ENCODE measurements around the gene KIAA1217.

Gene KIAA1217

DNA sequence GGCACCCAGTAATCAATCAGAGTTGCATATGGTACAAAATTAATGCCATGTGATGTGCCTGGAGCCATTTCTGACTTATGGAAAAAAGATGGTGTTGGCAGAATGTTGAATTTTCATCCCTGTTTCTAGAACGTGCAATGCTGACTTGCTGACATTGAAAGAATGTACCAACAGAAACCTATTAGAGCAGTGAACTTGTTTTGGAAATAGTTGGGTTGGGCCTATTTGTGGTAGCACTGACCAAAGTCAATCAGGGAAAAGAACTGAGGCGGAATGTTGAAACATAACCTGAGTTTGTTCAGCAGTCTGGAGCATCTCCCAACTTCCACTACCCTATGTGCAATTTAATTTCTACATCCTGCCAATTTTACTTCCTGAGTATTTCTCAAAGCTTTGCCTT, 11.7 kb upstream of the KIAA1217 start:
- in situ Hi-C loops (cut with HindIII; ENCODE audit: low pct_unique_long_range_greater_than_20kb, low sequenced_read_pairs) = no loop called here
- no peak for TF ChIP-seq JUND (IDR thresholded peaks at IDR 0.05; ENCODE audit: low read depth)

DNA sequence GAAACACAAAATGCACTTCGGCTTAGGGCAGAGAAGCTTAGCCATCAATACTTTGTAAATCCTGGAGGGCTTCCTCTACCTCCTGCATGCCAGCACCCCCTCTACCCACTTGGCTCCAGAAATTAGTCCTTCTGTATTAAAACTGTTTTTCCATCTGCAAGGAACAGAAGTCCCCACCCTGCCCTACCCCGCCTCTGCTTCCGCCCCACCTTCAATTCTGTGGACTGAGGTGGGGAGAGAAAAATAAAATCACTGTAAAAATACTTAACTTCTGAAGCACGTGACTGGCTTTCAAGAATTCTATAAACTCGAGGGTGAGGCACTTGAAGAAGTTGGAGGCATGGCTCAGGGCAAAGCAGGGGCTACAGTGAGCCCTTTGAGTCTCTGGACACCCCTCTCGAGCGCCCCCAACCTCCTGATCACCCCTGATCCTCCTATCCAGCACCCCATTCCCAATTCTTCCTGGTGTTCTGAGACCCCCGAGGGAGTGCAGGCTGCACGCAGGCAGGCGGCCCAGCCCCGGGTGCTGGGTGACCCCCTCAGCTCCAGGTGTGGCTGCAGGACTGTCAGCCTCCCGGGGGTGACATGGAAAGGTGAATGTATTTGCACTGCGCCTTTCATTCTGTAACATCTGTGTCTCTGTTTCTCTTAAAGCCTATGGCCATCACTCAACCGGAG, 7.3 kb upstream of the KIAA1217 start:
- no peak for DNase-seq (ENCODE audit: low read depth in 1 of 2, low spot score in 1 of 2)
- TF ChIP-seq JUND (IDR thresholded peaks at IDR 0.05; ENCODE audit: low read depth) = no peak
- in situ Hi-C loops (cut with HindIII; ENCODE audit: low pct_unique_long_range_greater_than_20kb, low sequenced_read_pairs) = no loop called here

More for the DNA sequence above, 11.7 kb upstream of the KIAA1217 start:
- DNase-seq (ENCODE audit: low read depth in 1 of 2, low spot score in 1 of 2) = no peak

DNA sequence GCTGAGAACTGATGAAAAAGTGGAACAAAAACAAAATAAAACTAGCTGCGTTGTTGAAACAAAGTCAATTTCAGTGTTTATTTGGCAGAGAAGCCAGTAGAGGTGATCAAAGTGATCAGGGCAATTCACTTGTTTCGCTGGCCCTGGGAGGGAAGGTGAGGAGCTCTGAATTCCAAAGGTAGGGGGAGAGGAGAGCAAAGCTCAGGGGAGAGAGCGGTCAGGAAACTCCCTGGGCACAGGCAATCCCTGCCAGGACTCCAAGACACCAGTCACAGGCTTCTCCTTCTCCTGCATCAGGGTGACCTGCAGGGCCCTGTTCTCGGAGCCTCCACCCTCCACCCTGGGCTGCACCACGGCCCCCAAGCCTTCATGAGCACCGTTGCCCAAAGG, 6.8 kb upstream of the KIAA1217 start:
- TF ChIP-seq JUND (IDR thresholded peaks at IDR 0.05; ENCODE audit: low read depth) = no peak
- in situ Hi-C loops (cut with HindIII; ENCODE audit: low pct_unique_long_range_greater_than_20kb, low sequenced_read_pairs) = no loop called here
- no peak for DNase-seq (ENCODE audit: low read depth in 1 of 2, low spot score in 1 of 2)

DNA sequence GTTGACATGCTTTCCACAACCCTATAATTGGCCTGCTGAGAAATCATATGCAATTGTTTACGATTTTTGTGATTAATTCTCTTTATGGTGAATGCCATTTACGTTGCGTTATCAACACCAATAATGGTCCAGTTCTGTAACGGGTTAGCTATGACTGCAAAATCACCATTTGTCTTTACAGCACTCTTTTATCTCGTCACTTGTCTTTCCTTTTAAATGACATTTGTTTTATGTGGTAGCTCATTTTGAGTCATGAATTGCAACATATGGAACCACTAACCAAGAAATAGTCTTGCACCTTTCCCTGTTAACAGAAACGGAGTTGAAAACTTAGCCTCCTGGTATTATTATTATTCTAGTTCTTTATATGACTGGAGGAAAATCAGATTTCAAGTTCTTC, 3.1 kb upstream of the KIAA1217 start:
- TF ChIP-seq JUND (IDR thresholded peaks at IDR 0.05; ENCODE audit: low read depth) = no peak
- in situ Hi-C loops (cut with HindIII; ENCODE audit: low pct_unique_long_range_greater_than_20kb, low sequenced_read_pairs) = no loop called here
- no peak for DNase-seq (ENCODE audit: low read depth in 1 of 2, low spot score in 1 of 2)

DNA sequence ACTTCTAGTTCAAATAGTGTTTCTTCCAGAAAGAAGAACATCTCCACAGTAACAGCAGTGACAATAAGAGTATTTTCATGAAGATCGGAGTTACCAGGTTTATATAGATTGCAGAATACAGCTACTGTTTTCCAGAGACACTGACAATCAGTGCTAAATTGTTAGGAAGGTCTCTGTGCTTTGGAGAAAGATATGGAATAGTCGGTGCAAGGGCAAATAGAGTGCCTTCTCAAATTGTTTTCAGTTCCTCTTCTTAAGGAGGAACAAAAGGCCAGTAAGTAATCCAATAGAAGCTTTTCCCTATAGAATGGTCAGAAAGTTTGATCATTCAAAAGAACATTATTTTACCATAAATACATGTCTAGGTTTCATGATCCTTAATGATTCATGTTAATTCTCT, 2.6 kb upstream of the KIAA1217 start:
- DNase-seq (ENCODE audit: low read depth in 1 of 2, low spot score in 1 of 2) = no peak
- in situ Hi-C loops (cut with HindIII; ENCODE audit: low pct_unique_long_range_greater_than_20kb, low sequenced_read_pairs) = no loop called here
- no peak for TF ChIP-seq JUND (IDR thresholded peaks at IDR 0.05; ENCODE audit: low read depth)

DNA sequence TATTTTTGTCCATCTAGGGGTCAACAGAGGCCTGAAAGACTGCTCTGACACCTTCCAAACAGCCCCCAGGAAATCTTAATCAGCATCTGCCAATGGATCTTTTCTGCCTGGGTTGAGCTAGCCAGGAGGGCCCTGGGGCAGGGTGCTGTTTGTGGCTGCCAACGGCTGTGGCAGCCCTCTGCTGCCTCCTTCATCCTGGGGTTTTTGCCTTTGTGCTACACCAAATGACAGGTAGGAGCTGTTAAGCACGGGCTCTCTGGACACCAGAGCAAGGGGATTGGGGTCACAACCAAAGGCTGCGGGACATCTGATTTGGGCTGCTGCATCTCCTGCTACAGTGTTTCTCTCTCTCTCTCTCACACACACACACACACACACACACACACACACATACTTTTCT, 2.0 kb upstream of the KIAA1217 start:
- in situ Hi-C loops (cut with HindIII; ENCODE audit: low pct_unique_long_range_greater_than_20kb, low sequenced_read_pairs) = no loop called here
- peak in 1 of 2 experiments; percentile 29 for DNase-seq (ENCODE audit: low read depth in 1 of 2, low spot score in 1 of 2)
- TF ChIP-seq JUND (IDR thresholded peaks at IDR 0.05; ENCODE audit: low read depth) = no peak

DNA sequence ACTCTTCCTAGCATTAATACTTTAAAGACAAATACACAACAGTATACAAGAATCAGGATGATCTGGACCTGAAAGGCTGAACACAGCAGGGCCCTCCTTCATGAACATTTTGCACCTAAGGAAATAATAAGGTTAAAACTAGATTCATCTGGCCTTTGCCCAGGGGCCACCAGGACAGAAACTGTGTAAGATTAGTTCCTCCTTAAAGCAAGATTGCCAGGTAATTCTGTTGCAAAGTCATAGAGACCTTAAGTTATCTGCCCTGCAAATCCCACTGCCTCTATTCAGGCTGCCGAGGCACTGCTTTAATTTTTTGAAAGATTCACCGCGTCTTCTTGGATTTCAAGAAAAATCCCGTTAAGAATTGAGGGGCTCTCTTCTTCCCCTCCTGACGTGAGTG, 1.6 kb upstream of the KIAA1217 start:
- in situ Hi-C loops (cut with HindIII; ENCODE audit: low pct_unique_long_range_greater_than_20kb, low sequenced_read_pairs) = no loop called here
- no peak for TF ChIP-seq JUND (IDR thresholded peaks at IDR 0.05; ENCODE audit: low read depth)

DNA sequence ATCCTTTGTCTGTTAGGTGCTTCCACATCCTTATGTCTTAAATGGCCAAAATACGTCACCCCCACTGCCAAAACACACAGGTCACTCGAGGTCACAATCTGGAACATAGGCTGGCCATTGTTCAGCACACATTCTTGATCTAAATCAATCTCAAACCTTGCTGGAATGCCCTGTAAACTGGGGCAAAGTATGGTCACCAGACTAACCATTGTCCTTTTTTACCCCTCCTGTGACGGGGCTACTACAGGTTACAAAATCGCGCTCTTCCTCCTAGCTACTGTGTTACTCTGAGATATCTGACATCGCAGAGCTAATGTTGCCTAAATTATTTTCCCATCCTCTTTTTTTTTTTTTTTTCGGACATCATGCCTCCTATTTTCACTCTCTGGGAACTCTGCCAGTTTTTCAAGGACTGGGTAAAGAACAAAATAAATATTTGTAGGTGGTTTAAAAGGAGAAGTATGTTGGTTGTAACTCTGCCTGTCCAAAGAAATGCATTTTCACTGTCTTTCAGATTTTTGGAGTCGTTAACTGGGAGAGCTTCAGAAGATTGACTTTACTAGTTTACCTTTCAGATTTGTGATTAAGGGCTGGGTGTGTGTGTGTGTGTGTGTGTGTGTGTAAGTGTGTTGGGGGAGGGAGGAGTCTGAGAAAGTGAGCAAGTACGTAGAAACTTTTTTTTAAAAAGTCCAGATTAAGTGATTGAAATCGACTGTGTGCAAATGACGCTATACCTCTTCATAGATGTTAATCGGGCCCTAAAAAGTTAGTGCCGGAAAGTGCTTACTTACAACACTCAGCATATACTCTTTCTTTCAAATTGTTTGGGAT, 942 bp upstream of the KIAA1217 start:
- in situ Hi-C loops (cut with HindIII; ENCODE audit: low pct_unique_long_range_greater_than_20kb, low sequenced_read_pairs) = no loop called here
- TF ChIP-seq JUND (IDR thresholded peaks at IDR 0.05; ENCODE audit: low read depth) = no peak
- DNase-seq (ENCODE audit: low read depth in 1 of 2, low spot score in 1 of 2) = peak in 1 of 2 experiments; percentile 79

More for the DNA sequence above, 1.6 kb upstream of the KIAA1217 start:
- DNase-seq (ENCODE audit: low read depth in 1 of 2, low spot score in 1 of 2) = no peak

DNA sequence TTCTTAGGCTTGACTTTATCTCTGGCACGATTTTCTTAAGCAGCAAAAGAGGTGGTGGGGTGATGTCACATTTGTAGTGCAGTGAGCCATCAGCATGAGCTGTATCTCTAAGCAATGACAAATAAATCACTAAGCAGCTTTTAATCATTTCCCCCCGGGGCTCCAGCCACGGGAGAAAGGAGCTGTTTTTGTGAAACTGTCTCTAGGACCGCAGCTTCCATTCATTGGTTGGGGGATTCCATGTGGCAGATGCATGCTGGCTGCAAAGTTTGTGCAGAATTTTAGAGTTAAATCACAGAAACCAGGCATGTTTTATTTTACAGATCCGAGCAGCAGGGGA, 464 bp downstream of the KIAA1217 start:
- TF ChIP-seq JUND (IDR thresholded peaks at IDR 0.05; ENCODE audit: low read depth) = no peak
- no peak for DNase-seq (ENCODE audit: low read depth in 1 of 2, low spot score in 1 of 2)
- in situ Hi-C loops (cut with HindIII; ENCODE audit: low pct_unique_long_range_greater_than_20kb, low sequenced_read_pairs) = no loop called here

DNA sequence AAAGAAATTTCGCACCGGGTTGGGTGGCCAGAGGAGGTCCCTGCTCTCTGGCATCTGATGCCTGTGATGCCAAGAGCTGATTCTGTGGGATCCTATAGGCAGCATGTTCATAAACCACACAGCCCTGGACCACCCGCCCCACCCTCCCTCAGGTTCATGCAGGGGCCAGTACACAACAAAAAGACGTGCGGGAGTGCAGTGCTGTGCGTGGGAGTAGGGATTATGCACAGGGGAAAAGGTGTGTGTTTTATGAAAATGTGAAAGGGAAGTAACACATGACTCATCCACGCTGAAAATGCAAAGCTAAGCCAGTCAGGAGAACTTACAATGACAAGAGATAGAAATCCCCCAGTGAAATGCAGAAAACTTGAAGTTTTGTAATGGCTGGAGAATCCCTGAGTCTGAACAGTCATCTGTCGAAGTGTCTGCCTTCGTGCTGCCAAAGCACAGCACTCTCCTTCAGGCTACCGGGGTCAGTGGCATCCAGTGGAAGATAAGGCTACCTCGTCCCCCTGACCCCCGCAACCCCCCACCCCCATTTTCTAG, 1.1 kb downstream of the KIAA1217 start:
- peak in 1 of 2 experiments; percentile 25 for DNase-seq (ENCODE audit: low read depth in 1 of 2, low spot score in 1 of 2)
- TF ChIP-seq JUND (IDR thresholded peaks at IDR 0.05; ENCODE audit: low read depth) = no peak
- in situ Hi-C loops (cut with HindIII; ENCODE audit: low pct_unique_long_range_greater_than_20kb, low sequenced_read_pairs) = no loop called here

DNA sequence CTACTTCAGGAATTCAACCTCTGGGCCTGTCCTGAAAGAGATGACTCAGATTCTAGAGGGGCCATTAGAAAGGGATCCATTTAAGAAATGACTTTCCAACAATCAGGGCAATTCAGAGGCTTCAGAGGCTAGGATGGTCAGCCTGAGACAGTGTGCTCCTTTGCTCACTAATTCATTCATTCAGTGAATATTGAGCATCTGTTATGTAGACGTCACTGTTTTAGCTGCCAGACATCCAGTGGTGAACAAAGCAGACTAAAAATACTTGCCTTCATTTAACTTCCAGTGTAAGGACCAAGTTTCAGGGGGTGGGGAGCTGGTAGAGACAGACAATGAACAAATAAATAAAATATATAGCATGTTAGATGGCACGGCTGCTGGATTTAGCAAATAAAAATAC, 1.6 kb downstream of the KIAA1217 start:
- DNase-seq (ENCODE audit: low read depth in 1 of 2, low spot score in 1 of 2) = no peak
- TF ChIP-seq JUND (IDR thresholded peaks at IDR 0.05; ENCODE audit: low read depth) = no peak
- in situ Hi-C loops (cut with HindIII; ENCODE audit: low pct_unique_long_range_greater_than_20kb, low sequenced_read_pairs) = no loop called here

DNA sequence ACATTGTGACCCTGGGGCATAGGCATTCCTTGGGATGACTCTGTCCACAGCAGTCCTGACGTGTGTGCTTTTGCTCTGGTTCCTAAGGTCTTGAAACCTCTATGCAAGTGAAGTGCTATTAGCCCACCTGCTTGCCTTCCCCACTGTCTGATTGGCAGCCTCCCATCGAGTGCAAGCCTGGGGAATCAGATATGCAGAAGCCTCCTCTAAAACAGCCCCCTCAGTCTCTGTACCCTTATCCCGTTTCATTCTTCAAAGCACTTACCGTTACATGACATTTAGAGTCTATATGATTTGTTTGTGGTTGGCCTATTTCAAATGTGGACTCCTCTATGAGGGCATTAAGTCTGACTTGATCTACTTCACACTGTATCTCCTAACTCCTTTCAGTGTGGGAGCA, 4.3 kb downstream of the KIAA1217 start:
- TF ChIP-seq JUND (IDR thresholded peaks at IDR 0.05; ENCODE audit: low read depth) = no peak
- DNase-seq (ENCODE audit: low read depth in 1 of 2, low spot score in 1 of 2) = no peak
- in situ Hi-C loops (cut with HindIII; ENCODE audit: low pct_unique_long_range_greater_than_20kb, low sequenced_read_pairs) = no loop called here

DNA sequence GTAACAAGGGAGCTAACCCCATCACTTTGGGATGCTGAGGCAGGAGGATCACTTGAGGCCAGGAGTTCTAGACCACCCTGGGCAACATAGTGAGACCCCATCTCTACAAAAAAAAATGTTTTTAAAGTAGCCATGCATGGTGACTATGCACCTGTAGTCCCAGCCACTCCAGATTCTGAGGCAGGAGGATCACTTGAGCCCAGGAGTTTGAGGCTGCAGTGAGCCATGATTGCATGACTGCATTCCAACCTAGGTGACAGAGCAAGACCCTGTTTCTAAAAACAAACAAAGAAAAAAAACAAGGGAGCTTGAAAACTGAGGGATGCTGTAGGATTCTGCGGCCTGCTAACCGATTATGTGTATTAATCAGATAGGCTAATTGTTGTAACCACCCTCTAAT, 4.9 kb downstream of the KIAA1217 start:
- no peak for TF ChIP-seq JUND (IDR thresholded peaks at IDR 0.05; ENCODE audit: low read depth)
- no peak for DNase-seq (ENCODE audit: low read depth in 1 of 2, low spot score in 1 of 2)
- in situ Hi-C loops (cut with HindIII; ENCODE audit: low pct_unique_long_range_greater_than_20kb, low sequenced_read_pairs) = no loop called here
